SK-N-SH treated with all-trans-retinoic acid at 6 μM for 48 hours (cell line): ENCODE measurements around the gene C2CD5.

Experiments used
- ATAC-seq: fragments of 200-7000 bp; cut with Tn5 transposase; 3 replicates; pipeline ENCODE4 v1.9.1; 2020; ENCODE audit warnings: mild to moderate bottlenecking, moderate library complexity
- ARNTL ChIP-seq: fragments of 450-650 bp; formaldehyde crosslinking; IDR thresholded peaks from 2 replicates; pipeline ENCODE4 v1.5.0; 2020; ENCODE audit warnings: low read depth, mild to moderate bottlenecking, moderate library complexity, borderline replicate concordance
- BACH2 ChIP-seq: fragments of 250-450 bp; sonication (Bioruptor Pico); IDR thresholded peaks from 2 replicates; pipeline ENCODE4 v1.9.0; 2021; ENCODE audit warnings: mild to moderate bottlenecking, borderline replicate concordance
- CSDC2 ChIP-seq: fragments of 250-450 bp; sonication (Bioruptor Pico); IDR thresholded peaks from 2 replicates; pipeline ENCODE4 v1.5.0; 2020; ENCODE audit warnings: mild to moderate bottlenecking, moderate library complexity
- ESRRG ChIP-seq: fragments of 250-450 bp; sonication (Bioruptor Pico); IDR thresholded peaks from 2 replicates; pipeline ENCODE4 v1.6.1; 2021; ENCODE audit warnings: mild to moderate bottlenecking
- GLIS3 ChIP-seq: fragments of 250-450 bp; sonication (Bioruptor Pico); IDR thresholded peaks from 2 replicates; pipeline ENCODE4 v1.5.0; 2020; ENCODE audit warnings: mild to moderate bottlenecking, moderate library complexity
- ISL1 ChIP-seq: fragments of 250-450 bp; sonication (Bioruptor Pico); IDR thresholded peaks from 2 replicates; pipeline ENCODE4 v2.1.2; 2022; ENCODE audit warnings: mild to moderate bottlenecking, moderate library complexity
- PATZ1 ChIP-seq: fragments of 250-450 bp; sonication (Bioruptor Pico); IDR thresholded peaks from 2 replicates; pipeline ENCODE4 v1.8.0; 2020; ENCODE audit warnings: mild to moderate bottlenecking, moderate library complexity, borderline replicate concordance
- PPARA ChIP-seq: fragments of 250-450 bp; sonication (Bioruptor Pico); IDR thresholded peaks from 2 replicates; pipeline ENCODE4 v1.5.0; 2020; ENCODE audit warnings: mild to moderate bottlenecking, borderline replicate concordance
- RARB ChIP-seq: fragments of 250-450 bp; sonication (Bioruptor Pico); IDR thresholded peaks from 2 replicates; pipeline ENCODE4 v1.8.0; 2021; ENCODE audit warnings: mild to moderate bottlenecking, moderate library complexity
- SNAI2 ChIP-seq: fragments of 250-450 bp; sonication (Bioruptor Pico); IDR thresholded peaks from 2 replicates; pipeline ENCODE4 v1.5.0; 2020; ENCODE audit warnings: mild to moderate bottlenecking, moderate library complexity
- TCF4 ChIP-seq: fragments of 250-450 bp; sonication (Bioruptor Pico); IDR thresholded peaks from 2 replicates; pipeline ENCODE4 v1.8.0; 2021; ENCODE audit warnings: mild to moderate bottlenecking, moderate library complexity, borderline replicate concordance
- TOX ChIP-seq: fragments of 250-450 bp; sonication (Bioruptor Pico); IDR thresholded peaks from 2 replicates; pipeline ENCODE4 v1.8.0; 2021; ENCODE audit warnings: mild to moderate bottlenecking, moderate library complexity, borderline replicate concordance
- ZC3H10 ChIP-seq: fragments of 250-450 bp; sonication (Bioruptor Pico); IDR thresholded peaks from 2 replicates; pipeline ENCODE4 v1.5.1; 2021; ENCODE audit warnings: mild to moderate bottlenecking, moderate library complexity
- ZFP3 ChIP-seq: fragments of 250-450 bp; sonication (Bioruptor Pico); IDR thresholded peaks from 2 replicates; pipeline ENCODE4 v1.5.0; 2020; ENCODE audit warnings: mild to moderate bottlenecking, moderate library complexity
- ZFP30 ChIP-seq: fragments of 450-650 bp; formaldehyde crosslinking; IDR thresholded peaks from 2 replicates; pipeline ENCODE4 v1.5.0; 2022; ENCODE audit warnings: mild to moderate bottlenecking, moderate library complexity
- ZNF565 ChIP-seq: fragments of 450-650 bp; formaldehyde crosslinking; conservative IDR thresholded peaks from 2 replicates; pipeline ENCODE4 v1.5.0; 2020; ENCODE audit warnings: low read depth, mild to moderate bottlenecking, moderate library complexity
- ZNF70 ChIP-seq: fragments of 450-650 bp; formaldehyde crosslinking; IDR thresholded peaks from 2 replicates; pipeline ENCODE4 v1.5.0; 2020; ENCODE audit warnings: mild to moderate bottlenecking, moderate library complexity
- ZNF8 ChIP-seq: fragments of 450-650 bp; formaldehyde crosslinking; IDR thresholded peaks from 2 replicates; pipeline ENCODE4 v1.5.0; 2020; ENCODE audit warnings: mild to moderate bottlenecking, moderate library complexity
- TF ChIP-seq, protein P1 (sequence below): fragments of 250-450 bp; sonication (Bioruptor Pico); IDR thresholded peaks from 2 replicates; pipeline ENCODE4 v1.5.0; 2020; ENCODE audit warnings: mild to moderate bottlenecking, moderate library complexity
- TF ChIP-seq, protein P2 (sequence below): fragments of 250-450 bp; sonication (Bioruptor Pico); IDR thresholded peaks from 2 replicates; pipeline ENCODE4 v1.5.1; 2020; ENCODE audit warnings: low read depth, mild to moderate bottlenecking, moderate library complexity

The C2CD5 gene

DNA sequence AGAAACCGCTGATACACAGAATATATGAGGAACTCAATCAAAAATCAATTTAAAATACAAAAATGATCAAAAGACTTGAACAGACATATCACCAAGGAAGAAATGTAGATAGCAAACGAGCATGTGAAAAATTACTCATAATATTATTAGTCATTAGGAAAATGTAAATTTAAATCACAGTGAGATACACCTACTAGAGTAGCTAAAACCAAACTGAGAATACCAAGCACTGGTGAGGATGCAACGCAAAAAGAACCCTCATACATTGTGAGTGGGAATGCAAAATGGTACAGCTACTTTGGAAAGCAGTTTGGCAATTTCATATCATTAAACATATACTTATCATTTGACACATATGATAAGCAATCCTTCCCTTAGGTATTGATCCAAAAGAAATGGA, 108.8 kb downstream of the C2CD5 start:
- no peak for ATAC-seq

GRCh38 chr12:22431693-22432251, 112.6 kb downstream of the C2CD5 start:
- no peak for ATAC-seq
- TF ChIP-seq GLIS3 (CRISPR knock-in tag), result no peak
- no peak for TF ChIP-seq ZNF70 (CRISPR knock-in tag)
- no peak for TF ChIP-seq ZFP3 (CRISPR knock-in tag)
- no peak for TF ChIP-seq CSDC2 (CRISPR knock-in tag)
- no peak for TF ChIP-seq PPARA (CRISPR knock-in tag)
- TF ChIP-seq ZNF8 (CRISPR knock-in tag), result no peak
- no peak for TF ChIP-seq TCF4
- no peak for TF ChIP-seq PATZ1 (CRISPR knock-in tag)
- TF ChIP-seq ZFP30, result no peak
- no peak for TF ChIP-seq ZC3H10 (CRISPR knock-in tag)
- no peak for TF ChIP-seq ISL1 (CRISPR knock-in tag)
- TF ChIP-seq SNAI2 (CRISPR knock-in tag), result no peak
- TF ChIP-seq, protein P1, sequence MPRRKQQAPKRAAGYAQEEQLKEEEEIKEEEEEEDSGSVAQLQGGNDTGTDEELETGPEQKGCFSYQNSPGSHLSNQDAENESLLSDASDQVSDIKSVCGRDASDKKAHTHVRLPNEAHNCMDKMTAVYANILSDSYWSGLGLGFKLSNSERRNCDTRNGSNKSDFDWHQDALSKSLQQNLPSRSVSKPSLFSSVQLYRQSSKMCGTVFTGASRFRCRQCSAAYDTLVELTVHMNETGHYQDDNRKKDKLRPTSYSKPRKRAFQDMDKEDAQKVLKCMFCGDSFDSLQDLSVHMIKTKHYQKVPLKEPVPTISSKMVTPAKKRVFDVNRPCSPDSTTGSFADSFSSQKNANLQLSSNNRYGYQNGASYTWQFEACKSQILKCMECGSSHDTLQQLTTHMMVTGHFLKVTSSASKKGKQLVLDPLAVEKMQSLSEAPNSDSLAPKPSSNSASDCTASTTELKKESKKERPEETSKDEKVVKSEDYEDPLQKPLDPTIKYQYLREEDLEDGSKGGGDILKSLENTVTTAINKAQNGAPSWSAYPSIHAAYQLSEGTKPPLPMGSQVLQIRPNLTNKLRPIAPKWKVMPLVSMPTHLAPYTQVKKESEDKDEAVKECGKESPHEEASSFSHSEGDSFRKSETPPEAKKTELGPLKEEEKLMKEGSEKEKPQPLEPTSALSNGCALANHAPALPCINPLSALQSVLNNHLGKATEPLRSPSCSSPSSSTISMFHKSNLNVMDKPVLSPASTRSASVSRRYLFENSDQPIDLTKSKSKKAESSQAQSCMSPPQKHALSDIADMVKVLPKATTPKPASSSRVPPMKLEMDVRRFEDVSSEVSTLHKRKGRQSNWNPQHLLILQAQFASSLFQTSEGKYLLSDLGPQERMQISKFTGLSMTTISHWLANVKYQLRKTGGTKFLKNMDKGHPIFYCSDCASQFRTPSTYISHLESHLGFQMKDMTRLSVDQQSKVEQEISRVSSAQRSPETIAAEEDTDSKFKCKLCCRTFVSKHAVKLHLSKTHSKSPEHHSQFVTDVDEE (CRISPR knock-in tag), result no peak

More for the DNA sequence above, 108.8 kb downstream of the C2CD5 start:
- TF ChIP-seq ZFP30 (no peak), ZC3H10 (CRISPR knock-in tag) (no peak), ISL1 (CRISPR knock-in tag) (no peak), ARNTL (CRISPR knock-in tag) (no peak), BACH2 (no peak), ESRRG (CRISPR knock-in tag) (no peak), RARB (no peak)
- TF ChIP-seq, protein P2, sequence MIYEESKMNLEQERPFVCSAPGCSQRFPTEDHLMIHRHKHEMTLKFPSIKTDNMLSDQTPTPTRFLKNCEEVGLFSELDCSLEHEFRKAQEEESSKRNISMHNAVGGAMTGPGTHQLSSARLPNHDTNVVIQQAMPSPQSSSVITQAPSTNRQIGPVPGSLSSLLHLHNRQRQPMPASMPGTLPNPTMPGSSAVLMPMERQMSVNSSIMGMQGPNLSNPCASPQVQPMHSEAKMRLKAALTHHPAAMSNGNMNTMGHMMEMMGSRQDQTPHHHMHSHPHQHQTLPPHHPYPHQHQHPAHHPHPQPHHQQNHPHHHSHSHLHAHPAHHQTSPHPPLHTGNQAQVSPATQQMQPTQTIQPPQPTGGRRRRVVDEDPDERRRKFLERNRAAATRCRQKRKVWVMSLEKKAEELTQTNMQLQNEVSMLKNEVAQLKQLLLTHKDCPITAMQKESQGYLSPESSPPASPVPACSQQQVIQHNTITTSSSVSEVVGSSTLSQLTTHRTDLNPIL (CRISPR knock-in tag), result no peak
- TF ChIP-seq, protein P1 (CRISPR knock-in tag), result no peak

DNA sequence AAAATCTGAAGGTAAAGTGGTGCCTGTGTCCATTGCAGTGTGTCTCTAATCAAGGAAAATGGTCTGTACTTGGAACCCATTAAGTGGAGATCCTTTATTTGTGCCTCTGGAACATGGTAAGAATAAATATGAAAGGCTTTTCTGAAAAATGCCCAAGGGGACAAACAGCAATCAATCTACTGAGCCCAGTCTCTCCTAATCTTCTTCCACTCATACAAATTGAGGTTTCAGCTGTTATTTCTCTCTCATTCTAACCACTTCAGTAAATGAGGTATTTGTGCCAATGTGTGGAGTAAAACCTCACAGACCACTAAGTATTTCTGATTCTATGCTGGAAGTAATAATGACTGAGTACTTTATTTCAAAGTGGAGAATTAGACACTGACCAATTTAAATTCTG, 127.5 kb downstream of the C2CD5 start:
- no peak for ATAC-seq
- TF ChIP-seq ARNTL (CRISPR knock-in tag) (no peak), ZNF8 (CRISPR knock-in tag) (no peak), TOX (CRISPR knock-in tag) (no peak), ZFP3 (CRISPR knock-in tag) (no peak), GLIS3 (CRISPR knock-in tag) (no peak), CSDC2 (CRISPR knock-in tag) (no peak), ZNF565 (CRISPR knock-in tag) (no peak)
